Brain microvascular endothelial cell (primary cell): Measurements from ENCODE around the gene EFTUD2.

ENCODE experiments used
- DNase-seq: peaks from one replicate; pipeline ENCODE4 v3.0.0-alpha.2; 2020
- H3K27ac ChIP-seq: fragments of 250-450 bp; sonication (Bioruptor Pico); 2 replicates; pipeline ENCODE4 v1.5.1; 2020; ENCODE audit warnings: mild to moderate bottlenecking, moderate library complexity
- H3K27me3 ChIP-seq: fragments of 250-450 bp; sonication (Bioruptor Pico); replicated peaks from 2 replicates; pipeline ENCODE4 v1.5.1; 2020; ENCODE audit warnings: mild to moderate bottlenecking
- H3K36me3 ChIP-seq: fragments of 250-450 bp; sonication (Bioruptor Pico); replicated peaks from 2 replicates; pipeline ENCODE4 v1.5.1; 2020; ENCODE audit warnings: mild to moderate bottlenecking
- H3K4me3 ChIP-seq: 2 replicates; pipeline ENCODE4 v1.5.1; 2011; ENCODE audit warnings: low read depth, mild to moderate bottlenecking, control low read depth, low read length, moderate library complexity
- in situ Hi-C: cut with HindIII; loops from 2 replicates; pipeline ENCODE4 v1.10.0; 2017; ENCODE audit warnings: low sequenced_read_pairs, low pct_ligation_motif_present
- TF ChIP-seq, protein P1 (sequence below): IDR thresholded peaks from 2 replicates; pipeline ENCODE4 v1.5.1; 2011; ENCODE audit warnings: low read depth, mild to moderate bottlenecking, moderate library complexity, low read length, control low read depth, inconsistent platforms; ENCODE audit errors: missing control alignments

EFTUD2 gene

DNA sequence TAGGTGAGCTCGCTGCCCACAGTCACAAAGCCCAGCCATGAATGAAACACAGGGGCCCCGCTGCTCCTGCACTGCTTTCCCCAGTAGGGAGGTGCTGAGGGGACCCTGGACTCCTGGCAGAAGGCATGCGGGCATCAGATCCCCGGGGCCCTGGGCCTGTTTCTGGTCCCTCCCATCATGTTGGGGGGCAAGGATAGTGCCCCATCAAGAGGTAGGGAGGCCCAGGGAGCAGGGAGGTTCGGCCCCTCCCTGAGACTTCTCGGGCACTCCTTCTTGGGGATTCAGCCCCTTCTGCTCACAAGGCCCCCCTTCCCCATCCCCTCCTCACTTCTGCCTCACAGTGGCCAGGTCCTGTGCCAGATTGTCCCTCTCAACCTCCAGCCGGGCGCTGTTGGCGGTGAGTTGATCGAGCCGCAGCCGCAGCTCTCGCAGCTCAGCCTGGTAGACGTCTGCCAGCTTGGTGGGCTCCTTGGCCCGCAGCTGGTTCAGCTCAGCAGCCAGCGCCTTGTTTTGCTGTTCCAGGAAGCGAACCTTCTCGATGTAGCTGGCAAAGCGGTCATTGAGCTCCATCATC lies 15.5 kb upstream of the EFTUD2 start:
- Histone ChIP-seq H3K27ac (no peak overlapping the region), H3K36me3 (no peaks in the 10 kb centered on the region), H3K27me3 (no peaks in the 10 kb centered on the region), H3K4me3 (no peak overlapping the region)
- no peak for DNase-seq
- in situ Hi-C loops, result loop anchor here (25.0 kb wide), 1 partner anchor 98 kb away; no protein-coding TSS in a partner anchor
- TF ChIP-seq, protein P1, sequence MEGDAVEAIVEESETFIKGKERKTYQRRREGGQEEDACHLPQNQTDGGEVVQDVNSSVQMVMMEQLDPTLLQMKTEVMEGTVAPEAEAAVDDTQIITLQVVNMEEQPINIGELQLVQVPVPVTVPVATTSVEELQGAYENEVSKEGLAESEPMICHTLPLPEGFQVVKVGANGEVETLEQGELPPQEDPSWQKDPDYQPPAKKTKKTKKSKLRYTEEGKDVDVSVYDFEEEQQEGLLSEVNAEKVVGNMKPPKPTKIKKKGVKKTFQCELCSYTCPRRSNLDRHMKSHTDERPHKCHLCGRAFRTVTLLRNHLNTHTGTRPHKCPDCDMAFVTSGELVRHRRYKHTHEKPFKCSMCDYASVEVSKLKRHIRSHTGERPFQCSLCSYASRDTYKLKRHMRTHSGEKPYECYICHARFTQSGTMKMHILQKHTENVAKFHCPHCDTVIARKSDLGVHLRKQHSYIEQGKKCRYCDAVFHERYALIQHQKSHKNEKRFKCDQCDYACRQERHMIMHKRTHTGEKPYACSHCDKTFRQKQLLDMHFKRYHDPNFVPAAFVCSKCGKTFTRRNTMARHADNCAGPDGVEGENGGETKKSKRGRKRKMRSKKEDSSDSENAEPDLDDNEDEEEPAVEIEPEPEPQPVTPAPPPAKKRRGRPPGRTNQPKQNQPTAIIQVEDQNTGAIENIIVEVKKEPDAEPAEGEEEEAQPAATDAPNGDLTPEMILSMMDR, result no peak

DNA sequence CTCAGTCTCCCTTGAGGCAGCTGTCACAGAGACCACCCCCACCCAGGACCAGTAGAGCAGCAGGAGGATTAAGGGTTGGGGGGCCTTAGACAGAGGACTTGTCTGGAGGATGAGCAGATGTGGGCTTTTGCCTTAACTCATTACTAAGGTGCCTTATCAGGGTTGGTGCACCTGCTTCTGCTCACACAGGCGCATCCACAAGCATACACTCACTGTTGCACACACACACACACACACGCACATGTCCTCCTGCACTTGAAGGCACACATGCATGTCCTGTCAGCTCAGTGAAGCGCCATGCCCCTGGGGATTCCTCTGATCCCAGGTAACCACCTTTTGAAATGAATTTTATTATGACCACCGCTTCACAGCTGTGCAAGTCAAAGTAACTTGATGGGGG lies 14.9 kb upstream of the EFTUD2 start:
- Histone ChIP-seq H3K4me3 (no peak overlapping the region), H3K36me3 (no peaks in the 10 kb centered on the region), H3K27ac (no peak overlapping the region), H3K27me3 (no peaks in the 10 kb centered on the region)
- in situ Hi-C loops, result loop anchor here (25.0 kb wide), 1 partner anchor 98 kb away; no protein-coding TSS in a partner anchor
- DNase-seq, result no peak
- TF ChIP-seq, protein P1, result no peak

DNA sequence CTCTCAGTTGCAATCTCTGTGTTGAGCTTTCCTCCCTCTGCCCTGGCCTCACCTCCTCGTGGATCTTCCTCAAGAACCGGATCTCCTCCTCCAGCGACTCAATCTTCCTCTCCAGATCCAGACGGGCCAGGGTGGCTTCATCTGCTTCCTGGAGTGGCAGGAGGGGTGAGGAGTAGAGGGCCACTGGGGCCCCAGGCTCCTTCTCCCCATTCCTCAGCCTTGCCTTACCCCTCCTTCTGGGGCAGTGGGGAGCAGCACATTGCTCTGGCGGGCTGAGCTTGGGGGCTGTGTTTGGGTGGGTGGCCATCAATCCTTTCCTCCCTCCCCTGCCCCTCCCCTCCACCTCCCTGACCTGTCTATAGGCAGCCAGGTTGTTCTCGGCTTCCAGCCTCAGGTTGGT lies 14.4 kb upstream of the EFTUD2 start:
- H3K36me3 ChIP-seq, result no peaks in the 10 kb centered on the region
- H3K27me3 ChIP-seq, result no peaks in the 10 kb centered on the region
- H3K27ac ChIP-seq, result no peak overlapping the region
- no peak overlapping the region for H3K4me3 ChIP-seq
- in situ Hi-C loops, result loop anchor here (25.0 kb wide), 1 partner anchor 99 kb away; no protein-coding TSS in a partner anchor
- DNase-seq, result no peak
- TF ChIP-seq, protein P1, result no peak

DNA sequence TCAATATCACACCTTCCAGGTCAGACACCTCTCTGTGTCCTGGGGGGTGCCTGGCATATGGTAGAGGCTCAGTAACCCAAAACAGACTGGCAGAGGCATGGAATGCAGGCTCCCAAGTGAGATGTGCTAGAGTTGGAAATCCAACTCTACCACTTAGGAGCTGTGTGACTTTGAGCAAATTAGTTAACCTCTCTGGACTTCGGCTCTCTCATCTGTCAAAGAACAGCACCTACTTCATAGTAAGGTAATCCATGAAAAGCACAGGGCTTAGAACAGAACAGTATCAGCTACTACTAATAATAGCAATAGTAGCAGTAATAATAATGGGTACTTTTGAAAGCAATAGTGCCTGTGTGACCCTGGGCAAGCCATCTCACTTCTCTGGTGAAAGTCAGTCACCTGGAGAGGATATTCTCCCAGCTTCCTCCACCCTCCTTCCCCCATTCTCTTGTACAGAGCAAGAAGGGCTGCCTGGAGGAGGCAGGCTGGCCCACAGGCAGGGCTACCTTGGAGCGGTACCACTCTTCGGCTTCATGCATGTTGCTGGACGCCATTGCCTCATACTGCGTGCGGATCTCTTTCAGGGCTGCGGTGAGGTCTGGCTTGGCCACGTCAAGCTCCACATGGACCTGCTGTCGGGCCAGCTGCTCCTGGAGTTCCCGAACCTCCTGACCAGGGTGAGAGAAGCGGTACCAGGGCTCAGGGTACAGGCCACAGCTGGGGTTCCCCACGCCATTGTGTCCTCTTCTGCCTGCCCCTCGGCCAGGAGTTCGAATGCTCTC lies 13.7 kb upstream of the EFTUD2 start:
- H3K27me3 ChIP-seq, result no peaks in the 10 kb centered on the region
- no peak overlapping the region for H3K27ac ChIP-seq
- no peaks in the 10 kb centered on the region for H3K36me3 ChIP-seq
- in situ Hi-C loops, result loop anchor here (25.0 kb wide), 1 partner anchor 99 kb away; no protein-coding TSS in a partner anchor
- TF ChIP-seq, protein P1, result no peak
- no peak for DNase-seq
- H3K4me3 ChIP-seq, result no peak overlapping the region

DNA sequence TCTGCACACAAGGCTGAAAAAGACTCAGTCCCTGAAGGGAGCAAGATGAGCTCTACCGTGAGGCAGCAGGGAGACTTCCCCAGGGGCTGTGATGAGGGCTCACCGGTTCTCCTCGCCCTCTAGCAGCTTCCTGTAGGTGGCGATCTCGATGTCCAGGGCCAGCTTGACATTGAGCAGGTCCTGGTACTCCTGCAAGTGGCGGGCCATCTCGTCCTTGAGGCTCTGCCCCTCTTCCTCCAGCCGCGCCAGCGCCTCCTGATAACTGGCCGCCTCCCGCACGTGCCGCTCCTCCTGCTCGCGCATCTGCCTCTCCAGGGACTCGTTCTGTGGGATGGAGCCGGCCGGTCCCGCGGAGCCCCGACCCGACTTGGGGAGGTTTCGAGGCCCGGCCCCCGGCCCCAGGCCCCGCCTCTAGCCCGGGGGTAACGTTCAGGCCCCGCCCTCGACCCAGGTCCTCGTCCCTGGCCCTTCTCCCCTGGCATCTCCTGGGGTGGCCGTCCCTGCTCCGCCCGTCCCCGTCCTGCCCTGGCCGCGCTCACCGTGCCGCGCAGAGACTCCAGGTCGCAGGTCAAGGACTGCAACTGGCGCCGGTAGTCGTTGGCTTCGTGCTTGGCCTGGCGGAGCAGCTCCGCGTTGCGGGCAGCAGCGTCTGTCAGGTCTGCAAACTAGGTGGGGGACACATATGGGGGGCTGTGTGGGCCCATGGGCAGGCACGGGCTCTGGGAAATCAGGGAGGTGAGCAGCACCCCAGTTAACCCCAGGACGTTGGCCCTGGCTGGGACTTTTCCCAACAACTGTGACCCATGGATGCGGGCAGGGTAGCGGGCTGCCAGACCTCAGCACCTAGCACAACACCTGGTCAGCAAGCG lies 12.1 kb upstream of the EFTUD2 start:
- peak overlapping the region; percentile 30 for H3K4me3 ChIP-seq

More for the DNA sequence above, 12.1 kb upstream of the EFTUD2 start:
- in situ Hi-C loops, result loop anchor here (25.0 kb wide), 1 partner anchor 101 kb away; no protein-coding TSS in a partner anchor
- peak; percentile 35 for DNase-seq
- no peaks in the 10 kb centered on the region for H3K27me3 ChIP-seq
- no peaks in the 10 kb centered on the region for H3K36me3 ChIP-seq
- no peak overlapping the region for H3K27ac ChIP-seq
- TF ChIP-seq, protein P1, result peak; percentile 77
